Measurements from ENCODE around the gene CCR5AS.

CCR5AS gene

DNA sequence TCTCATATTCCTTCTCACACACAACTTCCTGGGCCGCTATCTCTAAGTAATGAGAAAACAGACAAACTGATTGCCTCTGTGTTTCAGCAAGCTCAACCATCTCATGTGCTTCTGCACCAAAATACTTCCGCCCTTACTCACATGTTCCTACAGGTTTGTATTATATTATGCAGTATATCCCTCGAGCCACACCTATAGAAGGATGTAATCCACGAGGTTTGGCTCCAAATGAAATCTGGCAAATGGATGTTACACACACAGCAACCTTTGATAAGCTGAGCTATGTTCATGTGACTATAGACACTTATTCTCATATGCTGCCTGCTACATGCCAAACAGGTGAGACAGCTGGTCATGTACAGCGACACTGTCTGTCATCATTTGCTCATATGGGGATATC is 22.8 kb upstream of the CCR5AS start:
- Histone ChIP-seq H3K27me3 (ENCODE audit: insufficient read depth, low read depth, low read length) (no peaks in the 10 kb centered on the region), H3K4me2 (ENCODE audit: low read length) (no peak overlapping the region), H3F3A (ENCODE audit: insufficient read depth, low read length, poor library complexity, severe bottlenecking) (no peaks in the 10 kb centered on the region), H2AFZ (ENCODE audit: low read depth, low read length) (no peak overlapping the region), H3K9me3 (ENCODE audit: low read length) (no peaks in the 10 kb centered on the region), H3K27ac (ENCODE audit: low read length) (no peak overlapping the region), H3K9ac (ENCODE audit: low read length) (no peak overlapping the region), H3K36me3 (ENCODE audit: insufficient read depth, low read length) (no peaks in the 10 kb centered on the region), H3K79me2 (replicated peaks; ENCODE audit: insufficient read depth, low read length) (no peaks in the 10 kb centered on the region), H3K9me2 (ENCODE audit: insufficient read depth, low read length) (no peaks in the 10 kb centered on the region), H3K4me3 (ENCODE audit: low read length) (no peak overlapping the region), H4K20me1 (ENCODE audit: insufficient read depth) (no peaks in the 10 kb centered on the region)
- TF ChIP-seq POLR2AphosphoS5 (IDR thresholded peaks at IDR 0.05) (no peak), MXI1 (conservative IDR thresholded peaks at IDR 0.05; ENCODE audit: poor library complexity, severe bottlenecking) (no peak), TAF1 (IDR thresholded peaks at IDR 0.05; ENCODE audit: low read depth) (no peak), RAD21 (conservative IDR thresholded peaks at IDR 0.05) (no peak), EP300 (conservative IDR thresholded peaks at IDR 0.05; ENCODE audit: poor library complexity, severe bottlenecking) (no peak)
- TF ChIP-seq, protein P1, sequence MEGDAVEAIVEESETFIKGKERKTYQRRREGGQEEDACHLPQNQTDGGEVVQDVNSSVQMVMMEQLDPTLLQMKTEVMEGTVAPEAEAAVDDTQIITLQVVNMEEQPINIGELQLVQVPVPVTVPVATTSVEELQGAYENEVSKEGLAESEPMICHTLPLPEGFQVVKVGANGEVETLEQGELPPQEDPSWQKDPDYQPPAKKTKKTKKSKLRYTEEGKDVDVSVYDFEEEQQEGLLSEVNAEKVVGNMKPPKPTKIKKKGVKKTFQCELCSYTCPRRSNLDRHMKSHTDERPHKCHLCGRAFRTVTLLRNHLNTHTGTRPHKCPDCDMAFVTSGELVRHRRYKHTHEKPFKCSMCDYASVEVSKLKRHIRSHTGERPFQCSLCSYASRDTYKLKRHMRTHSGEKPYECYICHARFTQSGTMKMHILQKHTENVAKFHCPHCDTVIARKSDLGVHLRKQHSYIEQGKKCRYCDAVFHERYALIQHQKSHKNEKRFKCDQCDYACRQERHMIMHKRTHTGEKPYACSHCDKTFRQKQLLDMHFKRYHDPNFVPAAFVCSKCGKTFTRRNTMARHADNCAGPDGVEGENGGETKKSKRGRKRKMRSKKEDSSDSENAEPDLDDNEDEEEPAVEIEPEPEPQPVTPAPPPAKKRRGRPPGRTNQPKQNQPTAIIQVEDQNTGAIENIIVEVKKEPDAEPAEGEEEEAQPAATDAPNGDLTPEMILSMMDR (IDR thresholded peaks at IDR 0.05; ENCODE audit: poor library complexity, severe bottlenecking), result no peak
- TF ChIP-seq, protein P2, sequence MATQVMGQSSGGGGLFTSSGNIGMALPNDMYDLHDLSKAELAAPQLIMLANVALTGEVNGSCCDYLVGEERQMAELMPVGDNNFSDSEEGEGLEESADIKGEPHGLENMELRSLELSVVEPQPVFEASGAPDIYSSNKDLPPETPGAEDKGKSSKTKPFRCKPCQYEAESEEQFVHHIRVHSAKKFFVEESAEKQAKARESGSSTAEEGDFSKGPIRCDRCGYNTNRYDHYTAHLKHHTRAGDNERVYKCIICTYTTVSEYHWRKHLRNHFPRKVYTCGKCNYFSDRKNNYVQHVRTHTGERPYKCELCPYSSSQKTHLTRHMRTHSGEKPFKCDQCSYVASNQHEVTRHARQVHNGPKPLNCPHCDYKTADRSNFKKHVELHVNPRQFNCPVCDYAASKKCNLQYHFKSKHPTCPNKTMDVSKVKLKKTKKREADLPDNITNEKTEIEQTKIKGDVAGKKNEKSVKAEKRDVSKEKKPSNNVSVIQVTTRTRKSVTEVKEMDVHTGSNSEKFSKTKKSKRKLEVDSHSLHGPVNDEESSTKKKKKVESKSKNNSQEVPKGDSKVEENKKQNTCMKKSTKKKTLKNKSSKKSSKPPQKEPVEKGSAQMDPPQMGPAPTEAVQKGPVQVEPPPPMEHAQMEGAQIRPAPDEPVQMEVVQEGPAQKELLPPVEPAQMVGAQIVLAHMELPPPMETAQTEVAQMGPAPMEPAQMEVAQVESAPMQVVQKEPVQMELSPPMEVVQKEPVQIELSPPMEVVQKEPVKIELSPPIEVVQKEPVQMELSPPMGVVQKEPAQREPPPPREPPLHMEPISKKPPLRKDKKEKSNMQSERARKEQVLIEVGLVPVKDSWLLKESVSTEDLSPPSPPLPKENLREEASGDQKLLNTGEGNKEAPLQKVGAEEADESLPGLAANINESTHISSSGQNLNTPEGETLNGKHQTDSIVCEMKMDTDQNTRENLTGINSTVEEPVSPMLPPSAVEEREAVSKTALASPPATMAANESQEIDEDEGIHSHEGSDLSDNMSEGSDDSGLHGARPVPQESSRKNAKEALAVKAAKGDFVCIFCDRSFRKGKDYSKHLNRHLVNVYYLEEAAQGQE (IDR thresholded peaks at IDR 0.05; ENCODE audit: borderline replicate concordance), result no peak

DNA sequence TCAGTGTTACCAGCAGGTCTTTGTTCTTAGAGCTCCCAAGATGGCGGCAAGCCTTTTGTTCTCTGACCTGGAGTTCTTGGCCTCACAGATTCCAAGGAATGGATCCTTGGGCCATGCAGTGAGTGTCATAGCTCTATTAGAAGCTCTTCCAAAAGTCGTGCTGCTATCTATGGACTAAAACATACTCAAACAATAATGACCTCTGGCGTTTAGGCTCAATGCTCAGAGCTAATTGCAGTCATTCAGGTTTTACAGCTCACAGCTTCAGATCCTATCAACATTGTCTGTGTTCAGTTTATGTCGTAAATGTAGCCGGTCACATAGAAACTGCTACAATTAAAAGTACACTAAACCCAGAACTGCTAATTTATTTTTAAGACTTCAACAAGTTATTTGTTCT is 22.4 kb upstream of the CCR5AS start:
- Histone ChIP-seq H3K27ac (ENCODE audit: low read length) (no peak overlapping the region), H3K9ac (ENCODE audit: low read length) (no peak overlapping the region), H3K79me2 (replicated peaks; ENCODE audit: insufficient read depth, low read length) (no peaks in the 10 kb centered on the region), H3K9me3 (ENCODE audit: low read length) (no peaks in the 10 kb centered on the region), H3K4me3 (ENCODE audit: low read length) (no peak overlapping the region), H3K27me3 (ENCODE audit: insufficient read depth, low read depth, low read length) (no peaks in the 10 kb centered on the region), H2AFZ (ENCODE audit: low read depth, low read length) (no peak overlapping the region), H3F3A (ENCODE audit: insufficient read depth, low read length, poor library complexity, severe bottlenecking) (no peaks in the 10 kb centered on the region), H3K4me2 (ENCODE audit: low read length) (no peak overlapping the region), H3K9me2 (ENCODE audit: insufficient read depth, low read length) (no peaks in the 10 kb centered on the region), H4K20me1 (ENCODE audit: insufficient read depth) (no peaks in the 10 kb centered on the region), H3K36me3 (ENCODE audit: insufficient read depth, low read length) (no peaks in the 10 kb centered on the region)
- TF ChIP-seq MXI1 (conservative IDR thresholded peaks at IDR 0.05; ENCODE audit: poor library complexity, severe bottlenecking) (no peak), EP300 (conservative IDR thresholded peaks at IDR 0.05; ENCODE audit: poor library complexity, severe bottlenecking) (no peak), EZH2 (IDR thresholded peaks at IDR 0.05; ENCODE audit: borderline replicate concordance, insufficient read depth, low read length, poor library complexity, severe bottlenecking) (no peak)
